Astrocyte (in vitro differentiated cells and primary cell): ENCODE data around the gene HMX1.

Experiments
- EZH2 ChIP-seq: IDR thresholded peaks from 2 replicates; pipeline ENCODE4 v1.6.1; 2012; ENCODE audit warnings: mild to moderate bottlenecking, low read length, inconsistent platforms; ENCODE audit not compliant: insufficient read depth
- TF ChIP-seq, protein P1 (sequence below): IDR thresholded peaks from 2 replicates; pipeline ENCODE4 v1.5.1; 2011; ENCODE audit warnings: low read depth, mild to moderate bottlenecking, inconsistent platforms, low read length, moderate library complexity; ENCODE audit not compliant: insufficient read depth

DNA sequence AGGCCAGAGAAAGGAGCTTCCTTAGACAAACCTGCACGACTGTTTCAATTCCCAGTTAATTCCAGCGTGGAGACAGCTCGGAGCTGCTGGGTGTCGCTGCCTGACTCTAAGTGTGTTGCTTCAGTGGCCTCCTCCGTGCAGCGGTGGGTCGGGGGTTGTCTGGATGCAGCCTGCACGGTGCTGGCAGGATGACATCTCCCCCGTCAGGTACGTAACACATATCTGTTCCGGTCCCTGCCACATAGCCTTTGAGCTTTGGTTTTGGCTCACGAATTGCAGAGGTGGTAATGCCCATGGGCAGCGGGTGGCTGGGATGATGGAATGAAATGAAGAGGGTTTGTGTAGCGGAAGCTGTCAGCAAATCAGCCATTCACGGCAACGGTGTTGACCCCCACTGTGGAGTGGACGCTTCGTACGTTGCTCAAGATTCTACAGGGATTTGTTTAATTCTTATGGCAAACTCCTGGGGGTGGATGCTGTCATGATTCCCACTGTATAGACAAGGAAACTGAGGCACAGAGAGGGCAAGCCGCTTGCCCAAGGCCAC is 33.7 kb upstream of the HMX1 start:
- TF ChIP-seq, protein P1, sequence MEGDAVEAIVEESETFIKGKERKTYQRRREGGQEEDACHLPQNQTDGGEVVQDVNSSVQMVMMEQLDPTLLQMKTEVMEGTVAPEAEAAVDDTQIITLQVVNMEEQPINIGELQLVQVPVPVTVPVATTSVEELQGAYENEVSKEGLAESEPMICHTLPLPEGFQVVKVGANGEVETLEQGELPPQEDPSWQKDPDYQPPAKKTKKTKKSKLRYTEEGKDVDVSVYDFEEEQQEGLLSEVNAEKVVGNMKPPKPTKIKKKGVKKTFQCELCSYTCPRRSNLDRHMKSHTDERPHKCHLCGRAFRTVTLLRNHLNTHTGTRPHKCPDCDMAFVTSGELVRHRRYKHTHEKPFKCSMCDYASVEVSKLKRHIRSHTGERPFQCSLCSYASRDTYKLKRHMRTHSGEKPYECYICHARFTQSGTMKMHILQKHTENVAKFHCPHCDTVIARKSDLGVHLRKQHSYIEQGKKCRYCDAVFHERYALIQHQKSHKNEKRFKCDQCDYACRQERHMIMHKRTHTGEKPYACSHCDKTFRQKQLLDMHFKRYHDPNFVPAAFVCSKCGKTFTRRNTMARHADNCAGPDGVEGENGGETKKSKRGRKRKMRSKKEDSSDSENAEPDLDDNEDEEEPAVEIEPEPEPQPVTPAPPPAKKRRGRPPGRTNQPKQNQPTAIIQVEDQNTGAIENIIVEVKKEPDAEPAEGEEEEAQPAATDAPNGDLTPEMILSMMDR = no peak
- TF ChIP-seq EZH2 = no peak
